Activated T-cell treated with anti-CD3 and anti-CD28 coated beads, Interleukin-2, amount 50 U/mL, for 24 hours (primary cell): ENCODE data around the gene MUC6.
"Not testable (repeated sequence)": the region's sequence is repeated elsewhere in the genome, so short reads cannot be mapped to it uniquely, and the experiment has no call there.

Experiments used
- DNase-seq: peaks from one replicate; pipeline ENCODE4 v3.0.0-alpha.2; 2020
- H3K27ac Mint-ChIP-seq: 2 replicates; pipeline ENCODE4 v1.8.0; 2020; ENCODE audit warnings: mild to moderate bottlenecking, mixed read lengths
- H3K27me3 Mint-ChIP-seq: 2 replicates; pipeline ENCODE4 v1.8.0; 2020; ENCODE audit warnings: mixed read lengths
- H3K36me3 Mint-ChIP-seq: 2 replicates; pipeline ENCODE4 v1.8.0; 2020; ENCODE audit warnings: low read depth, mixed read lengths
- H3K4me1 Mint-ChIP-seq: 2 replicates; pipeline ENCODE4 v1.8.0; 2020; ENCODE audit warnings: low read depth, mixed read lengths
- H3K4me3 Mint-ChIP-seq: 2 replicates; pipeline ENCODE4 v1.8.0; 2020; ENCODE audit warnings: mild to moderate bottlenecking, moderate library complexity, mixed read lengths
- H3K9me3 Mint-ChIP-seq: 2 replicates; pipeline ENCODE4 v1.8.0; 2020; ENCODE audit warnings: mixed read lengths

MUC6 gene

GRCh38 chr11:978781-979180 lies 57.7 kb downstream of the MUC6 start:
- H3K4me1 Mint-ChIP-seq = peaks cover 12% of the 10 kb centered on the region
- H3K36me3 Mint-ChIP-seq = peaks cover 76% of the 10 kb centered on the region
- peak overlapping the region; percentile 13 for H3K27ac Mint-ChIP-seq
- H3K4me3 Mint-ChIP-seq = no peak overlapping the region
- no peaks in the 10 kb centered on the region for H3K27me3 Mint-ChIP-seq
- DNase-seq = no peak
- H3K9me3 Mint-ChIP-seq = no peaks in the 10 kb centered on the region

- no peaks in the 10 kb centered on the region for H3K27me3 Mint-ChIP-seq
- DNase-seq = no peak
- H3K9me3 Mint-ChIP-seq = no peaks in the 10 kb centered on the region
- H3K4me1 Mint-ChIP-seq = peaks cover 12% of the 10 kb centered on the region
- no peak overlapping the region for H3K4me3 Mint-ChIP-seq
- H3K27ac Mint-ChIP-seq = peak overlapping the region; percentile 13
- H3K36me3 Mint-ChIP-seq = peaks cover 77% of the 10 kb centered on the region
Measured at GRCh38 chr11:977830-978720, 58.4 kb downstream of the MUC6 start.

- H3K27ac Mint-ChIP-seq = peak overlapping the region; percentile 22
- no peak overlapping the region for H3K4me3 Mint-ChIP-seq
- peaks cover 12% of the 10 kb centered on the region for H3K4me1 Mint-ChIP-seq
- peaks cover 80% of the 10 kb centered on the region for H3K36me3 Mint-ChIP-seq
- H3K27me3 Mint-ChIP-seq = no peaks in the 10 kb centered on the region
- no peaks in the 10 kb centered on the region for H3K9me3 Mint-ChIP-seq
- DNase-seq = no peak
Measured at GRCh38 chr11:976431-977160, 59.9 kb downstream of the MUC6 start.

- DNase-seq = no peak
- peaks cover 18% of the 10 kb centered on the region for H3K4me1 Mint-ChIP-seq
- H3K4me3 Mint-ChIP-seq = no peak overlapping the region
- no peaks in the 10 kb centered on the region for H3K27me3 Mint-ChIP-seq
- no peak overlapping the region for H3K27ac Mint-ChIP-seq
- H3K36me3 Mint-ChIP-seq = peaks cover 79% of the 10 kb centered on the region
- H3K9me3 Mint-ChIP-seq = no peaks in the 10 kb centered on the region
Measured at GRCh38 chr11:975827-976226, 60.7 kb downstream of the MUC6 start.

DNA sequence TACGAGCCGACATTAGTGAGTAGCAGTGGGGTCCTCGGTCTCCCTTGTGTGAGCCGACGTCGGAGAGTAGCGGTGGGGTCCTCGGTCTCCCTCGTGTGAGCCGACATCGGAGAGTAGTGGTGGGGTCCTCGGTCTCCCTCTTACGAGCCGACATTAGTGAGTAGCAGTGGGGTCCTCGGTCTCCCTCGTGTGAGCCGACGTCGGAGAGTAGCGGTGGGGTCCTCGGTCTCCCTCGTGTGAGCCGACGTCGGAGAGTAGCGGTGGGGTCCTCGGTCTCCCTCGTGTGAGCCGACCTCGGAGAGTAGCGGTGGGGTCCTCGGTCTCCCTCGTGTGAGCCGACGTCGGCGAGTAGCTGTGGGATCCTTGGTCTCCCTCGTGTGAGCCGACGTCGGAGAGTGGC lies 61.1 kb downstream of the MUC6 start:
- Mint-ChIP-seq H3K4me1 (peaks cover 23% of the 10 kb centered on the region), H3K36me3 (peaks cover 80% of the 10 kb centered on the region)
- not testable (repeated sequence) for H3K27ac Mint-ChIP-seq, DNase-seq, H3K27me3 Mint-ChIP-seq, H3K4me3 Mint-ChIP-seq, H3K9me3 Mint-ChIP-seq

DNA sequence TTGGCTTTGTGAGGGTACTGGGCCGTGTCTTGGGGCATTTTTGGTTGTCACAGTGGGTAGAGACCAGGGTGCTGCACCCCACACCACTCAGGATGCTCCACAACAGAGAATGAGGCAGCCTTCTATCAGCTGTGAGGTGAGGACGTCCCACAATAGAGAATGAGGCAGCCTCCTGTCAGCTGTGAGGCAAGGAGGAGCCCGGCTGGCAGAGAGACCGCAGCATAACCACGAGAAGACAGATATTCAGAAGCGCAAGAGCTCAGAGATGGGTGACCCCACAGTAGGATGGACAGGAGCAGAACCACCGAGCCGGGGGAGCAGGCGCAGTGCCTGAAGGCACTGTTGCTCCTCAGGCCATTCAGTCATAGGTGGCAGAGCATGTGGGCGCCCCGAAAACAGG lies 63.3 kb downstream of the MUC6 start:
- Mint-ChIP-seq H3K27me3 (no peaks in the 10 kb centered on the region), H3K4me1 (peaks cover 41% of the 10 kb centered on the region), H3K9me3 (no peaks in the 10 kb centered on the region), H3K27ac (no peak overlapping the region), H3K36me3 (peaks cover 75% of the 10 kb centered on the region), H3K4me3 (no peak overlapping the region)
- DNase-seq = no peak

GRCh38 chr11:972523-973211 lies 63.9 kb downstream of the MUC6 start:
- H3K4me1 Mint-ChIP-seq = peaks cover 41% of the 10 kb centered on the region
- H3K27ac Mint-ChIP-seq = no peak overlapping the region

GRCh38 chr11:971731-972365 lies 64.7 kb downstream of the MUC6 start:
- H3K36me3 Mint-ChIP-seq = peaks cover 61% of the 10 kb centered on the region
- DNase-seq = no peak
- H3K27me3 Mint-ChIP-seq = no peaks in the 10 kb centered on the region
- no peaks in the 10 kb centered on the region for H3K9me3 Mint-ChIP-seq
- H3K4me1 Mint-ChIP-seq = peaks cover 39% of the 10 kb centered on the region
- no peak overlapping the region for H3K4me3 Mint-ChIP-seq
- H3K27ac Mint-ChIP-seq = peak overlapping the region; percentile 69

More at GRCh38 chr11:972523-973211, 63.9 kb downstream of the MUC6 start:
- H3K9me3 Mint-ChIP-seq = no peaks in the 10 kb centered on the region
- no peak overlapping the region for H3K4me3 Mint-ChIP-seq
- peaks cover 69% of the 10 kb centered on the region for H3K36me3 Mint-ChIP-seq
- no peaks in the 10 kb centered on the region for H3K27me3 Mint-ChIP-seq
- DNase-seq = no peak

- peaks cover 41% of the 10 kb centered on the region for H3K4me1 Mint-ChIP-seq
- no peaks in the 10 kb centered on the region for H3K9me3 Mint-ChIP-seq
- H3K27me3 Mint-ChIP-seq = no peaks in the 10 kb centered on the region
- peak overlapping the region; percentile 56 for H3K27ac Mint-ChIP-seq
- peaks cover 64% of the 10 kb centered on the region for H3K36me3 Mint-ChIP-seq
- no peak for DNase-seq
- H3K4me3 Mint-ChIP-seq = no peak overlapping the region
Measured at GRCh38 chr11:971092-971690, 65.3 kb downstream of the MUC6 start.

DNA sequence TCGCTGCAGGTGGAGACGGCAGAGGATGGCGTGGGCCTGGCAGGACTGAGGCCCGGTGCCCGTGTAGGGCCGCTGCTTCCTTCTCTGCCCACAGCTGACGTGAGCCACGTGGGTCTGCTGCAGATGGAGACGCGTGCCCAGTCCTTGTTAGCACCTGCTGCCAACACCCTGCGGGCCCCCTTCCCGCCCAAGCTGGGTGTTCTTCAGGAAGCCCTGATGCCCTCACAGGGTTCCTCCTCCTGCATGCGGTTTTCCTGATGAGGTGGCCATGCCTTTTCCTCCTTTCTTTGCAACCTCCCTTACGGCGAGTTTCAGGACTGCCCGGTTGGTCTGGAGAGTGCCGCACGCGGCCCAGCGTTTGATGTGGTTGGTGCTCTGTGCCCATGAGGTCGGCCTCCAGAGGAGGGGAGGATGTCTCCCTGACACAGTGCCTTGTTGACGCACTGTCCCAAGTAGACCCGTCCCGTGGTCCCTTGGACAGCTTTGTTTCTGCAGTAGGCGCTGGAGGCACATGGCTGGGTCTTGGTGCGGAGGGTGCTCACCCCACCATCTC lies 66.1 kb downstream of the MUC6 start:
- Mint-ChIP-seq H3K27ac (peak overlapping the region; percentile 50), H3K9me3 (no peaks in the 10 kb centered on the region), H3K27me3 (no peaks in the 10 kb centered on the region), H3K36me3 (peaks cover 65% of the 10 kb centered on the region), H3K4me3 (no peak overlapping the region), H3K4me1 (peaks cover 42% of the 10 kb centered on the region)
- DNase-seq = peak; percentile 41

DNA sequence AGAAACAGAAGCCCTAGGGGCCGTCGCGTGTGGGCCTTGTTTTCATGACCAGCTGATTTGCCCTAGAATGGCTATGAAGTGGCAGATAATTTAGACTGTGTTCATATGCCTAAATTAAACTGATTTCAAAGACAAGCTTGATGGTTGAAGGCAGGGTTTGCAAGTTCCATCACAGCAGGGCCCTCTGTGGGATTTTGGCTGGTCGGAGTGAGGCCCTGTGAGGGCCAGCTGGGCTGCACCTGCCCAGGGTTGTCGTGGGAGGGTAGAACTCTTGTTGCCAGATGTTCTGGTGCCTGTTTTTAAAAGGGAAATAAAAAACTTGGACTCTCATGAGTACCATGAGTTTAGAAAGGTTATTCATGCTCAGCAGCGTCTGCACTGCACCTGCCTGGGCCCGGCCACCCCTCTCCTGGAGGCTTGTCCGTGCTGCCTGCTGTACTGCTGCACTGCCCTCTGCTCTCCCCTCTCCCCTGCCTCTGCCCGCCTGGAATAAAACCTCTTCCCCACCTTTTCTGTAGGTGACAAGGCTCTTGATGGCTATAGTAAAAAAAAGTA lies 66.8 kb downstream of the MUC6 start:
- DNase-seq = no peak
- no peak overlapping the region for H3K4me3 Mint-ChIP-seq
- H3K4me1 Mint-ChIP-seq = peaks cover 43% of the 10 kb centered on the region
- peaks cover 61% of the 10 kb centered on the region for H3K36me3 Mint-ChIP-seq
- H3K9me3 Mint-ChIP-seq = no peaks in the 10 kb centered on the region
- no peaks in the 10 kb centered on the region for H3K27me3 Mint-ChIP-seq
- peak overlapping the region; percentile 50 for H3K27ac Mint-ChIP-seq

- H3K4me3 Mint-ChIP-seq = no peak overlapping the region
- H3K9me3 Mint-ChIP-seq = no peaks in the 10 kb centered on the region
- H3K4me1 Mint-ChIP-seq = peaks cover 43% of the 10 kb centered on the region
- no peak overlapping the region for H3K27ac Mint-ChIP-seq
- H3K36me3 Mint-ChIP-seq = peaks cover 63% of the 10 kb centered on the region
- no peaks in the 10 kb centered on the region for H3K27me3 Mint-ChIP-seq
- DNase-seq = no peak
Measured at GRCh38 chr11:968822-969221, 67.7 kb downstream of the MUC6 start.

DNA sequence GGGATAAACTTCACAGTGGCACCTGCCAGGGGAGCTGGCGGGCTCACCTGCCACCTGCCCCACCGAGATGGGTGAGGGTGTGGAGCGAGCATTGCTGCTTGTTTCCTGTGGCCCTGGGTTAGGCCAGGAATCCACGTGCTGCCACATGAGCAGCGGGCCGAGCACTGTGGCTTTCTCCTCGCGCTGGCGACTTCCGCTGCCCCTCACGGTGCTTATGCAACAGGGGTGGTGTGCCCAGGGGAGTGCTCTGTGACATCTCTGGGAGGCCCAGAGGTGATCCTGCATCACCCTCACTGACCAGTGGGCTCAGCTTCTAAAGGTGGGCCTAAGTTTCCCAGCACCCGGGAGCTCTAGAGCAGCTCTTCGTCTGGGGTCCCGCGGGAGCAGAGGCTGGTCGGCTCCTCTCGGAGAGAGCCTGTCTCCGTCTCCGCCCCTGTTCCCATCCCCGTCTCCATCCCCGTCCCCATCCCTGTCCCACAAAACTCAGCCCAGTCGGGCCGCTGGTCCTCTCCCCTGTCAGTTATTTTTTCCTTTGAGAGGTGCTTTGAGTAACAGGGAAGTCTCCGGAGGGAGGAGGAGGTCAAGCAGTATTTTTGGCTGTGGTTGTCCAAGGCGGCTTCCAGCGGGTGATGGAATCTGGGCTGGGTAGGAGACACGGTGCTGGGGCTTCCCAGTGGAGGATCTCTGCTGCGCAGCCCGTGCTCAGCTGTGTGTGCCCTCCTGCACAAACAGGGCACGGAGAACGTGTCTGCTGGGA lies 68.3 kb downstream of the MUC6 start:
- Mint-ChIP-seq H3K4me3 (no peak overlapping the region), H3K4me1 (peaks cover 43% of the 10 kb centered on the region), H3K9me3 (no peaks in the 10 kb centered on the region), H3K27ac (no peak overlapping the region), H3K27me3 (no peaks in the 10 kb centered on the region), H3K36me3 (peaks cover 64% of the 10 kb centered on the region)
- DNase-seq = no peak
